ENCODE results near the gene SEC14L1.

The SEC14L1 gene

GRCh38 chr17:77208856-77209255, 68.1 kb downstream of the SEC14L1 start:
- no peak for DNase-seq (ENCODE audit: low read depth)
- no peak for TF ChIP-seq CTCF (IDR thresholded peaks at IDR 0.05; ENCODE audit: low read depth, low read length, missing control alignments)
- H3K4me3 ChIP-seq (ENCODE audit: low read depth, low read length), result no peak overlapping the region

DNA sequence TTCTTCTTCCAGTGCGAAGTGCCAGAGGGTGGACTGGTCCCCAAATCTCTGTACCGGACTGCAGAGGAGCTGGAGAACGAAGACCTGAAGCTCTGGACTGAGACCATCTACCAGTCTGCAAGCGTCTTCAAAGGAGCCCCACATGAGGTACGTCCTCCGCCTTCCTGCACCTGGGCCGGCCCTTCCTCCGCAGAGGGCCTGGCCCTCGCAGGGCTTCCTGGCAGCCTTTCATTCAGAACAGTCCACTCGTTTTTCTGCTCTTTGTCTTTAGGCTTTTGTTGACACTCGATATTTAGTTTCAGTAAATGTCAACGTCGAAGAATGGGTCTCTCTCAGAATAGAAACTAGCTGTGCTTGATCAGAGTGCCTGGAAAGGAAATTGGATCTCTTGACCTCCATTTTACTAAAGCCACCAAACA, 68.6 kb downstream of the SEC14L1 start:
- TF ChIP-seq CTCF (IDR thresholded peaks at IDR 0.05; ENCODE audit: low read depth, low read length, missing control alignments), result no peak
- no peak for DNase-seq (ENCODE audit: low read depth)
- no peak overlapping the region for H3K4me3 ChIP-seq (ENCODE audit: low read depth, low read length)

DNA sequence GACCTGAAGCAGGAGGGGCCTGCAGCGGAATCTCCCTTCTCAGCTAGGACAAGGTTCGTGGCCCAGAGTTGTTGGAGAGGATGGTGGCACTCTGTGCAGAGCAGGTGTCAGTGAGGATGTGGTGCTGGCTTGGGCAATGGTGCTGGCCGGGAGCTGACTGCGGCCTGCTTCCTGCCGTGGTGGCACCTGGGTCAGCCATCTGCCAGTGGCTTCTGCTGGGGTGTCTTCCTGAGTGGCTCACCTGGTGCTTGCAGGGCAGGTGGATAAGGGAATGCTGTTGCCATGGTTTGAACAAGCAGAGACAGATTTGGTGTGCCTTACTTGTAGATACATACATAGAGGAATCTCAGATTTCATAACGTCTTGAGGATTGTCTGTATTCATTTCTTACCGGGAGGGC, 69.6 kb downstream of the SEC14L1 start:
- no peak for TF ChIP-seq CTCF (IDR thresholded peaks at IDR 0.05; ENCODE audit: low read depth, low read length, missing control alignments)
- no peak overlapping the region for H3K4me3 ChIP-seq (ENCODE audit: low read depth, low read length)
- no peak for DNase-seq (ENCODE audit: low read depth)

DNA sequence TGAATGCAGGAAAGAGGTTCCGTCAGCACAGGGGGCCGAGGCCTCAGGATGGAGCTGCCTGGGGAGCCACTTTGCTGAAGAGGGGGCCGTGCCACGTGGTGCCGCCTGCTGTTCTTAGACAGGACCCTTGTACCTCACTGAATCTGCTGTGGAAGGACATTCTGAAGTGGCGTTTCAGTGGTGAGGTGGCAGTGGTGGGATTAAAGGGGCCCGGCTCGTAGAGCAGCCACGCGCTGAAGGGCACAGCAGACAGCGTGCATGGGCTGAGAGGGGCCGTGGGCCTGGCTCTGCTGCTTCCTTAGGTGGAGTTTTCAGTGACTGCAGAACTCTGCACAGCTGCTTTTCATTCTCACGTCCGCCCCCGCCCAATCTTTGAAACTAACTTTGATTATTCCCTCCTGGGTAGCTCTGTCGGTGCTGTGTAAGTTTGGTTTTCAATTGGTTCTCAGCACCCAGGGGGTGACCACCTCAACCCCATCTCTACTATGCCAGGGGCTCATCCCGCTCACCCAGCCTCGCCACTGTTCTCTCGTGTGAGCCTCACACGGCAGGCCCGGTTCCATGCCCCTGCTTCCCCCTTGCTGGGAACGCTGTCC, 70.3 kb downstream of the SEC14L1 start:
- no peak for DNase-seq (ENCODE audit: low read depth)
- no peak overlapping the region for H3K4me3 ChIP-seq (ENCODE audit: low read depth, low read length)
- TF ChIP-seq CTCF (IDR thresholded peaks at IDR 0.05; ENCODE audit: low read depth, low read length, missing control alignments), result no peak

GRCh38 chr17:77211681-77212080, 70.9 kb downstream of the SEC14L1 start:
- no peak for DNase-seq (ENCODE audit: low read depth)
- H3K4me3 ChIP-seq (ENCODE audit: low read depth, low read length), result no peak overlapping the region
- TF ChIP-seq CTCF (IDR thresholded peaks at IDR 0.05; ENCODE audit: low read depth, low read length, missing control alignments), result no peak

DNA sequence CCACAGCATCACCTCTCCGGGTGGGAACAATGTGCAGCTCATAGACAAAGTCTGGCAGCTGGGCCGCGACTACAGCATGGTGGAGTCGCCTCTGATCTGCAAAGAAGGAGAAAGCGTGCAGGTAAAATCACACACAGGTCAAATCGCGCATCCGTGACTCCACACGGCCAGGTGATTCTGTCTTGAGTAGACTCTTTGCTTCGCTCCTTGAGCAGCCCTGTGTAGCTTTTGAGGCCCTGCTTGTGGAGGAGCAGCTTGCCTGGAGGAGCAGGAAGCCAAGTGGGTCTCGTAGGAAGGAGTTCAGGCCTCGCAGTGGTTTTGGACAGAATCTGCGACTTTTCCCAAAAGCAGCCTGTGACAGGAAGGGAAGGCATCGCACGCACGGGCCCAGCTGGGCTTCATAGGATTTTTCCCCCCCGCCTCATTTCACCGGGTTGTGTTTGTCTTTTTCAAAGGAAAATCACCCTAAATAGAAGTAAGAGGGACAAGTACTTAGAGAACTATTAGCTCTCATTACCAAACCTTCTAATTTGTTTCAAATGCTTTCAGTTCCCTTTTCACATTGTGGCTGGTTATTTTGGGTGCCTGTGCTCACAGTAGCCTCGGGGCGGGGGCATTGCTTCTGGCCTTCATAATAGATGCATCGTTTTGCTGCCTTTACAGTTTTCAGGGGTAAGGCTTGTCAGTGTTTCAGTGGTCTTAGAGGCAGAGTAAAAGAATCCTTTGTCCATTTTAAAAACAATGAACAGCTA, 71.5 kb downstream of the SEC14L1 start:
- no peak for DNase-seq (ENCODE audit: low read depth)
- no peak for TF ChIP-seq CTCF (IDR thresholded peaks at IDR 0.05; ENCODE audit: low read depth, low read length, missing control alignments)
- peak overlapping the region; percentile 22 for H3K4me3 ChIP-seq (ENCODE audit: low read depth, low read length)

Measured in GM12864 (cell line).